OCI-LY1 (cell line): ENCODE results near the gene CRY2.

Experiments used
- H2AFZ ChIP-seq: fragments of 200-600 bp; sonication (generic), shearing (Covaris generic); 2 replicates; pipeline ENCODE4 v1.6.0; 2014; ENCODE audit warnings: antibody characterized with exemption, mild to moderate bottlenecking, low read length
- H3F3A ChIP-seq: fragments of 200-600 bp; sonication (generic), shearing (Covaris generic); 2 replicates; pipeline ENCODE4 v1.6.0; 2014; ENCODE audit warnings: mild to moderate bottlenecking, antibody characterized with exemption, low read length, moderate library complexity; ENCODE audit not compliant: insufficient read depth
- H3K27ac ChIP-seq: fragments of 200-600 bp; sonication (generic); 2 replicates; pipeline ENCODE4 v1.5.1; 2014; ENCODE audit warnings: low read length, mixed run types, mild to moderate bottlenecking, low read depth; ENCODE audit not compliant: poor library complexity, severe bottlenecking
- H3K27me3 ChIP-seq: fragments of 200-600 bp; sonication (generic); 2 replicates; pipeline ENCODE4 v1.6.0; 2014; ENCODE audit warnings: antibody characterized with exemption, mild to moderate bottlenecking, low read length, moderate library complexity; ENCODE audit not compliant: insufficient read depth
- H3K36me3 ChIP-seq: fragments of 200-600 bp; sonication (generic); 2 replicates; pipeline ENCODE4 v1.6.1; 2014; ENCODE audit warnings: mild to moderate bottlenecking, antibody characterized with exemption, low read length, moderate library complexity, mixed read lengths; ENCODE audit not compliant: insufficient read depth
- H3K4me1 ChIP-seq: fragments of 200-600 bp; sonication (generic); 2 replicates; pipeline ENCODE4 v1.5.1; 2014; ENCODE audit warnings: mild to moderate bottlenecking, low read length, moderate library complexity; ENCODE audit not compliant: insufficient read depth, severe bottlenecking
- H3K4me2 ChIP-seq: fragments of 200-600 bp; sonication (generic), shearing (Covaris generic); 2 replicates; pipeline ENCODE4 v1.6.1; 2014; ENCODE audit warnings: low read length
- H3K4me3 ChIP-seq: fragments of 200-600 bp; sonication (generic); 2 replicates; pipeline ENCODE4 v1.5.1; 2014; ENCODE audit warnings: low read length, low read depth, mild to moderate bottlenecking, mixed read lengths; ENCODE audit not compliant: poor library complexity, severe bottlenecking
- H3K79me2 ChIP-seq: fragments of 200-600 bp; shearing (Covaris generic); 2 replicates; pipeline ENCODE4 v1.6.1; 2016; ENCODE audit warnings: mixed run types, low read length, mixed read lengths; ENCODE audit not compliant: insufficient read depth
- H3K9ac ChIP-seq: fragments of 200-600 bp; sonication (generic), shearing (Covaris generic); 2 replicates; pipeline ENCODE4 v1.6.1; 2014; ENCODE audit warnings: mild to moderate bottlenecking, low read length, mixed read lengths
- H3K9me2 ChIP-seq: fragments of 200-600 bp; sonication (generic), shearing (Covaris generic); 2 replicates; pipeline ENCODE4 v1.6.1; 2014; ENCODE audit warnings: low read depth, mild to moderate bottlenecking, low read length, mixed read lengths
- H3K9me3 ChIP-seq: fragments of 200-600 bp; shearing (Covaris generic); 2 replicates; pipeline ENCODE4 v1.6.1; 2014; ENCODE audit warnings: low read length, mixed read lengths
- H4K20me1 ChIP-seq: fragments of 200-600 bp; sonication (generic), shearing (Covaris generic); 2 replicates; pipeline ENCODE4 v1.6.0; 2016; ENCODE audit warnings: mild to moderate bottlenecking, low read length; ENCODE audit not compliant: insufficient read depth
- CTCF ChIP-seq: fragments of 200-600 bp; sonication (generic), shearing (Covaris generic); IDR thresholded peaks from 2 replicates; pipeline ENCODE4 v1.5.1; 2017; ENCODE audit warnings: mild to moderate bottlenecking, antibody characterized with exemption, low read length, moderate library complexity, mixed read lengths
- EZH2 ChIP-seq: fragments of 200-600 bp; sonication (generic), shearing (Covaris generic); IDR thresholded peaks from 2 replicates; pipeline ENCODE4 v1.8.0; 2017; ENCODE audit warnings: borderline replicate concordance, mixed run types, mild to moderate bottlenecking, antibody characterized with exemption, low read length, moderate library complexity, mixed read lengths

CRY2 gene

GRCh38 chr11:45860764-45861510, 13.7 kb downstream of the CRY2 start:
- Histone ChIP-seq H3K9ac (no peak overlapping the region), H3K36me3 (peaks cover 78% of the 10 kb centered on the region)

GRCh38 chr11:45864041-45864440, 16.8 kb downstream of the CRY2 start:
- Histone ChIP-seq H3K4me1 (no peaks in the 10 kb centered on the region), H3K79me2 (no peaks in the 10 kb centered on the region), H3K4me2 (no peak overlapping the region), H3K4me3 (no peak overlapping the region), H2AFZ (no peak overlapping the region), H4K20me1 (no peaks in the 10 kb centered on the region), H3K27me3 (no peaks in the 10 kb centered on the region), H3K9ac (no peak overlapping the region), H3K9me3 (no peaks in the 10 kb centered on the region), H3F3A (no peaks in the 10 kb centered on the region), H3K9me2 (no peaks in the 10 kb centered on the region), H3K36me3 (peaks cover 73% of the 10 kb centered on the region), H3K27ac (no peak overlapping the region)
- TF ChIP-seq EZH2 = no peak
- no peak for TF ChIP-seq CTCF

More at GRCh38 chr11:45860764-45861510, 13.7 kb downstream of the CRY2 start:
- TF ChIP-seq EZH2 (no peak), CTCF (no peak)
- no peak overlapping the region for H3K4me3 ChIP-seq
- H3K27me3 ChIP-seq = no peaks in the 10 kb centered on the region
- H3F3A ChIP-seq = no peaks in the 10 kb centered on the region
- no peaks in the 10 kb centered on the region for H3K9me2 ChIP-seq
- H3K9me3 ChIP-seq = no peaks in the 10 kb centered on the region
- no peaks in the 10 kb centered on the region for H4K20me1 ChIP-seq
- no peaks in the 10 kb centered on the region for H3K79me2 ChIP-seq
- H3K4me2 ChIP-seq = no peak overlapping the region
- H2AFZ ChIP-seq = no peak overlapping the region
- no peaks in the 10 kb centered on the region for H3K4me1 ChIP-seq
- H3K27ac ChIP-seq = no peak overlapping the region

GRCh38 chr11:45869551-45869950, 22.3 kb downstream of the CRY2 start:
- TF ChIP-seq EZH2 (no peak), CTCF (no peak)
- H3K79me2 ChIP-seq = no peaks in the 10 kb centered on the region
- H4K20me1 ChIP-seq = no peaks in the 10 kb centered on the region
- no peaks in the 10 kb centered on the region for H3K4me1 ChIP-seq
- H3K27me3 ChIP-seq = no peaks in the 10 kb centered on the region
- peaks cover 66% of the 10 kb centered on the region for H3K36me3 ChIP-seq
- no peaks in the 10 kb centered on the region for H3K9me2 ChIP-seq
- no peaks in the 10 kb centered on the region for H3F3A ChIP-seq
- H3K4me2 ChIP-seq = no peak overlapping the region
- no peak overlapping the region for H2AFZ ChIP-seq
- H3K4me3 ChIP-seq = no peak overlapping the region
- H3K9ac ChIP-seq = no peak overlapping the region
- no peak overlapping the region for H3K27ac ChIP-seq
- H3K9me3 ChIP-seq = no peaks in the 10 kb centered on the region
